GM06990 (cell line): ENCODE results near the gene TTBK1.

Experiments used
- DNase-seq: peaks from one replicate; pipeline ENCODE4 v3.0.0-alpha.2; 2011; ENCODE audit not compliant: insufficient read length; ENCODE audit errors: extremely low read depth
- H3K27me3 ChIP-seq: replicated peaks from 2 replicates; pipeline ENCODE4 v1.6.0; 2011; ENCODE audit warnings: low read length; ENCODE audit not compliant: control insufficient read depth, insufficient read depth
- H3K36me3 ChIP-seq: 2 replicates; pipeline ENCODE4 v1.5.1; 2011; ENCODE audit warnings: low read length; ENCODE audit not compliant: control insufficient read depth, insufficient read depth
- H3K4me3 ChIP-seq: replicated peaks from 2 replicates; pipeline ENCODE4 v1.5.1; 2011; ENCODE audit warnings: low read depth, mild to moderate bottlenecking, control low read depth, low read length
- TF ChIP-seq, protein P1 (sequence below): IDR thresholded peaks from 2 replicates; pipeline ENCODE4 v1.5.1; 2011; ENCODE audit warnings: low read length, control low read depth, mild to moderate bottlenecking, inconsistent platforms; ENCODE audit not compliant: insufficient read depth, poor library complexity, severe bottlenecking

TTBK1 gene

DNA sequence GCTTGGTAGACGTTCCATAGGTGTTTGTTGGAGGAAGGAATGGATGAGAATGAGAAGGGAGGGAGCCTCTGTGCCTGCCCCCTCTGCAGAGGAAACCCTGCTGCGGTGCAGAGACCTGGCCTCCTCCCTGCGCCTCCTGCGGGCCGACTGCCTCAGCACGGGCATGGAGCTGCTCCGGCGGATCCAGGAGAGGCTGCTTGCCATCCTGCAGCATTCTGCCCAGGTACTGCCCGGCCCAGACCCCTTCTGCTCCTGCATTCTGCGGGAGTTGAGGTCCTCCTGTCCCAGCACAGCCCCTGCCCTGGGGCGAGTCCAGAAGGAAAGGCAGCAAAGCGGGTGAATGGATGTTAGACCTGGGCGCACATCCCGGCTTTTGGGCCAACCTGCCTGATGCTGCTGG is 20.1 kb upstream of the TTBK1 start:
- no peak overlapping the region for H3K4me3 ChIP-seq
- H3K27me3 ChIP-seq: no peaks in the 10 kb centered on the region
- TF ChIP-seq, protein P1, sequence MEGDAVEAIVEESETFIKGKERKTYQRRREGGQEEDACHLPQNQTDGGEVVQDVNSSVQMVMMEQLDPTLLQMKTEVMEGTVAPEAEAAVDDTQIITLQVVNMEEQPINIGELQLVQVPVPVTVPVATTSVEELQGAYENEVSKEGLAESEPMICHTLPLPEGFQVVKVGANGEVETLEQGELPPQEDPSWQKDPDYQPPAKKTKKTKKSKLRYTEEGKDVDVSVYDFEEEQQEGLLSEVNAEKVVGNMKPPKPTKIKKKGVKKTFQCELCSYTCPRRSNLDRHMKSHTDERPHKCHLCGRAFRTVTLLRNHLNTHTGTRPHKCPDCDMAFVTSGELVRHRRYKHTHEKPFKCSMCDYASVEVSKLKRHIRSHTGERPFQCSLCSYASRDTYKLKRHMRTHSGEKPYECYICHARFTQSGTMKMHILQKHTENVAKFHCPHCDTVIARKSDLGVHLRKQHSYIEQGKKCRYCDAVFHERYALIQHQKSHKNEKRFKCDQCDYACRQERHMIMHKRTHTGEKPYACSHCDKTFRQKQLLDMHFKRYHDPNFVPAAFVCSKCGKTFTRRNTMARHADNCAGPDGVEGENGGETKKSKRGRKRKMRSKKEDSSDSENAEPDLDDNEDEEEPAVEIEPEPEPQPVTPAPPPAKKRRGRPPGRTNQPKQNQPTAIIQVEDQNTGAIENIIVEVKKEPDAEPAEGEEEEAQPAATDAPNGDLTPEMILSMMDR: no peak
- no peak for DNase-seq
- peaks cover 33% of the 10 kb centered on the region for H3K36me3 ChIP-seq

GRCh38 chr6:43226192-43226851 is 17.0 kb upstream of the TTBK1 start:
- DNase-seq: no peak
- TF ChIP-seq, protein P1: no peak
- peaks cover 21% of the 10 kb centered on the region for H3K36me3 ChIP-seq
- no peaks in the 10 kb centered on the region for H3K27me3 ChIP-seq
- no peak overlapping the region for H3K4me3 ChIP-seq

DNA sequence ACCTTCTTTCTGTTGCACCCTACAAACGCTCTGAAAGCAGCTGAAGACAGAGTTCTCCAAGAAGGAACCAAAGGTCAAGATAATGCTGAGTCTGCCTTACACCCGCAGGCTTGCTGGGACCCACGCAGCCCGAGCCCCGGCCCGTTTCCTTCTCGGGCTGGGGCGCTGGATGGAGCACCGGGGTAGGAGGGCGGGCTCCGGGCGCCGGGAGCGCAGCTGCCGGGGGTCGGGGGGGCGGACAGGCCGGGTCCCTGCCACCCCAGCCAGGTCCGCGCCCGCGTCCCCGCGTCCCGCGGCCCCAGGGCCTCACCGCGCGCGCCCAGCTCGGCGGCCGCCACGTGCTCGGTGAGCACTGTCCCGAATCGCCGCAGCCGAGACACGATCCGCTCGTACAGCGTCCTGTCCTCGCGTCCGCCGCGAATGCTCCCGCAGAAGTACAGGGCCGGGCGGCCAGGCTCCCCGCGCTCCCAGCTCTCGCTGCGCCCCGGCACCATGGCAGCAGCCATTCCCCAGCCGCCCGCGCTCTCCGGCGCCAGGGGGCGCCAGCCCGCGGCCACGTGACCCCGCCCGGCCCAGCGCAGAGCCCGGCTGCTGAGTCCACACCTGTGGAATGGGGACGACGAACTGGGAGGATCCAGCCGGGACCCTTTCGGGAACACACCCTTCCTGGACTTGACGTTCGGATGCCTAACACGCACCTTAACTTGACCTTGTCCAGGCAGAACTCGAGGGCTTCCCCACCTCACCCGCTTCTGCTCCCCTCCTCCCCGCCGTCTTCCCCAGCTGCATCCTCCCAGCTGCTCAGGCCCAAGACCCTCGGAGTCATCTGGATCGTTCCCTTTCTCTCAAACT is 14.1 kb upstream of the TTBK1 start, which contains the start of gene DNPH1:
DNPH1 (minus strand) TSS at position 531 of the 852 bp plus-strand sequence; CDS start at position 506, 25 bp downstream.
- TF ChIP-seq, protein P1: peak; percentile 36
- Histone ChIP-seq H3K27me3 (no peaks in the 10 kb centered on the region), H3K4me3 (peak within 1 kb of the TSS; percentile 70), H3K36me3 (peaks cover 5% of the 10 kb centered on the region)
- peak; percentile 86 for DNase-seq

GRCh38 chr6:43229803-43230620 is 13.3 kb upstream of the TTBK1 start:
- no peak for DNase-seq
- Histone ChIP-seq H3K27me3 (no peaks in the 10 kb centered on the region), H3K4me3 (no peak overlapping the region), H3K36me3 (peaks cover 5% of the 10 kb centered on the region)
- TF ChIP-seq, protein P1: no peak

- Histone ChIP-seq H3K4me3 (no peak overlapping the region), H3K27me3 (no peaks in the 10 kb centered on the region), H3K36me3 (peaks cover 1% of the 10 kb centered on the region; the same call in 1 of the 2 replicates)
- TF ChIP-seq, protein P1: no peak
- no peak for DNase-seq
Observed at GRCh38 chr6:43231053-43231452, 12.2 kb upstream of the TTBK1 start.
